ENCODE measurements around the gene KRTAP5-1. TPM values are rescaled to one million over a fixed set of nuclear protein-coding genes. Genes with fewer than 3 reads are reported as not detected.
A peak's percentile ranks its signal among the peaks of the same experiment; 100 is the strongest.
"Not testable (repeated sequence)": the region's sequence is repeated elsewhere in the genome, so short reads cannot be mapped to it uniquely, and the experiment has no call there.

The KRTAP5-1 gene
- not detected for total RNA-seq
- not detected for polyA plus RNA-seq

- H3K4me3 ChIP-seq; intact Hi-C loops (cut with DNase I); H3K4me1 ChIP-seq; H3K36me3 ChIP-seq; H3K27me3 ChIP-seq; H3K27ac ChIP-seq; DNase-seq; H3K9me3 ChIP-seq: not testable (repeated sequence)
- WGBS, 2 donors: 38 to 42% methylated on average over 9 of the region's 9 CpGs
Observed at GRCh38 chr11:1584661-1585370, at the start of gene KRTAP5-1. TSS of gene KRTAP5-1 (minus strand) at chr11:1585283. CDS start at chr11:1585249, 34 bp downstream.

- TF ChIP-seq POLR2AphosphoS5 (IDR thresholded peaks at IDR 0.05) (no peak), EP300 (IDR thresholded peaks at IDR 0.05) (no peak), CTCF (IDR thresholded peaks at IDR 0.05) (no peak), POLR2A (IDR thresholded peaks at IDR 0.05) (no peak)
- Histone ChIP-seq H3K36me3 (no peaks in the 10 kb centered on the region), H3K27ac (no peak overlapping the region), H3K4me1 (no peaks in the 10 kb centered on the region), H3K9me3 (no peaks in the 10 kb centered on the region), H3K27me3 (peaks cover 0 to 38% (median 22%) of the 10 kb centered on the region in 3 donors), H3K4me3 (no peak overlapping the region)
- WGBS, 2 donors: 86 to 93% methylated on average over 10 of the region's 10 CpGs
- intact Hi-C loops (cut with DNase I): no loop called here
- peak; percentile 30 for DNase-seq
Observed at GRCh38 chr11:1633864-1634263, 48.8 kb upstream of the KRTAP5-1 start.

GRCh38 chr11:1632053-1632714 is 47.1 kb upstream of the KRTAP5-1 start:
- intact Hi-C loops (cut with DNase I): no loop called here

GRCh38 chr11:1631066-1631568 is 46.0 kb upstream of the KRTAP5-1 start:
- WGBS, 2 donors: 85 to 87% methylated on average over 13 of the region's 13 CpGs
- intact Hi-C loops (cut with DNase I): no loop called here
- DNase-seq: peak; percentile 41

More at GRCh38 chr11:1632053-1632714, 47.1 kb upstream of the KRTAP5-1 start:
- WGBS, 2 donors: 66 to 70% methylated on average over 11 of the region's 11 CpGs
- peak; percentile 44 for DNase-seq
- no peaks in the 10 kb centered on the region for H3K9me3 ChIP-seq
- no peaks in the 10 kb centered on the region for H3K36me3 ChIP-seq
- peaks cover 0 to 41% (median 22%) of the 10 kb centered on the region in 3 donors for H3K27me3 ChIP-seq
- no peaks in the 10 kb centered on the region for H3K4me1 ChIP-seq
- no peak overlapping the region for H3K4me3 ChIP-seq
- no peak for TF ChIP-seq POLR2AphosphoS5 (IDR thresholded peaks at IDR 0.05)
- no peak for TF ChIP-seq POLR2A (IDR thresholded peaks at IDR 0.05)
- no peak for TF ChIP-seq EP300 (IDR thresholded peaks at IDR 0.05)
- no peak for TF ChIP-seq CTCF (IDR thresholded peaks at IDR 0.05)
- no peak overlapping the region for H3K27ac ChIP-seq

More at GRCh38 chr11:1631066-1631568, 46.0 kb upstream of the KRTAP5-1 start:
- no peak overlapping the region for H3K27ac ChIP-seq
- H3K36me3 ChIP-seq: no peaks in the 10 kb centered on the region
- TF ChIP-seq CTCF (IDR thresholded peaks at IDR 0.05) (no peak), POLR2A (IDR thresholded peaks at IDR 0.05) (no peak), POLR2AphosphoS5 (IDR thresholded peaks at IDR 0.05) (no peak), EP300 (IDR thresholded peaks at IDR 0.05) (no peak)
- peaks cover 0 to 41% (median 22%) of the 10 kb centered on the region in 3 donors for H3K27me3 ChIP-seq
- no peaks in the 10 kb centered on the region for H3K9me3 ChIP-seq
- H3K4me3 ChIP-seq: no peak overlapping the region
- no peaks in the 10 kb centered on the region for H3K4me1 ChIP-seq

Measured in sigmoid colon (tissue), 7 donors.